Transverse colon (tissue), 4 donors: ENCODE results near the gene EVC. TPM values are rescaled to one million over a fixed set of nuclear protein-coding genes. Genes with fewer than 3 reads are reported as not detected.
"Not testable (repeated sequence)": the region's sequence is repeated elsewhere in the genome, so short reads cannot be mapped to it uniquely, and the experiment has no call there.

Experiments
- DNase-seq: peaks from one replicate; pipeline ENCODE4 v3.0.0-alpha.2; 2019
- H3K27ac ChIP-seq, 4 donors: fragments of 200-600 bp; sonication (generic); 2 replicates each; pipeline ENCODE4 v1.5.1; 2016 to 2018; ENCODE audit warnings: inconsistent platforms in 4 of 4
- H3K27me3 ChIP-seq: fragments of 200-600 bp; sonication (generic); 2 replicates; pipeline ENCODE4 v1.5.1; 2017; ENCODE audit warnings: inconsistent platforms
- H3K36me3 ChIP-seq, 4 donors: fragments of 200-600 bp; sonication (generic); 2 replicates each; pipeline ENCODE4 v1.5.1; 2017 to 2019; ENCODE audit warnings: inconsistent platforms in 4 of 4
- H3K4me1 ChIP-seq, 4 donors: fragments of 200-600 bp; sonication (generic); 2 replicates each; pipeline ENCODE4 v1.5.1; 2017 to 2020; ENCODE audit warnings: inconsistent platforms in 4 of 4
- H3K4me3 ChIP-seq, 4 donors: fragments of 200-600 bp; sonication (generic); 1 replicate in 1 of 4; 2 replicates in 3 of 4; pipeline versions ENCODE4 v1.5.1 to v1.6.1; 2017 to 2019; ENCODE audit warnings: inconsistent platforms in 4 of 4
- H3K9me3 ChIP-seq, 2 donors: fragments of 200-600 bp; sonication (generic); 2 replicates each; pipeline ENCODE4 v1.5.1; 2017 to 2019; ENCODE audit warnings: inconsistent platforms in 2 of 2
- CTCF ChIP-seq, 5 experiments: fragments of 200-600 bp in 3 of 5; fragments of 450-650 bp in 2 of 5; sonication (generic) in 3 of 5; IDR thresholded peaks; 1 replicate in 2 of 5; 2 replicates in 3 of 5; pipeline ENCODE4 v1.5.1; 2016 to 2017; ENCODE audit warnings: antibody characterized with exemption in 5 of 5, inconsistent platforms in 3 of 5, mild to moderate bottlenecking in 2 of 5, moderate library complexity in 1 of 5
- EP300 ChIP-seq: sonication (generic); formaldehyde crosslinking; IDR thresholded peaks from one replicate; pipeline ENCODE4 v1.6.1; 2017; ENCODE audit warnings: antibody characterized with exemption, low read depth
- POLR2A ChIP-seq: fragments of 450-650 bp; IDR thresholded peaks from one replicate; pipeline ENCODE4 v1.6.1; 2016; ENCODE audit warnings: antibody characterized with exemption, mild to moderate bottlenecking, moderate library complexity
- POLR2AphosphoS5 ChIP-seq, 3 donors: sonication (generic); formaldehyde crosslinking; IDR thresholded peaks; one replicate each; pipeline ENCODE4 v1.6.1; 2016; ENCODE audit warnings: antibody characterized with exemption in 3 of 3
- WGBS, 2 donors: methylation state at CpG; one replicate each; pipeline ENCODE4 v1.1.5; 2018; ENCODE audit warnings: low coverage in 1 of 2; 5-methylcytosine and 5-hydroxymethylcytosine counted together
- in situ Hi-C, 4 donors: fragments of 200-750 bp; cut with MboI; loops; one replicate each; pipeline versions ENCODE4 v1.15.0 to v1.15.1; 2017; ENCODE audit warnings: low sequenced_read_pairs in 3 of 4, low pct_ligation_motif_present in 1 of 4, low pct_unique_long_range_greater_than_20kb in 1 of 4
- intact Hi-C: fragments of 100-400 bp; cut with DNase I; formaldehyde crosslinking; loops from one replicate; pipeline ENCODE4 v1.15.1; 2023; ENCODE audit warnings: low total_unique reads
- total RNA-seq, 4 donors: library from RNA; depleted of rRNA; stranded (reverse); fragments of >200 nt; gene quantifications; one replicate each; pipeline ENCODE4 v1.1.0, GENCODE V29; 2016

The EVC gene
- total RNA-seq, 4 donors from 2014 or later = 6.0 to 45.8 (median 12.0) TPM

- 65% methylated on average over 10 of the region's 10 CpGs; no CpG with 5 or more reads in 1 of the 2 donors for WGBS, 2 donors
- no peak for DNase-seq
- no peak for TF ChIP-seq POLR2A
- no peak for TF ChIP-seq CTCF (IDR thresholded peaks at IDR 0.05)
- no peak for TF ChIP-seq EP300
- no peak for TF ChIP-seq POLR2AphosphoS5 (IDR thresholded peaks at IDR 0.05)
- Histone ChIP-seq H3K9me3 (no peaks in the 10 kb centered on the region), H3K27me3 (no peaks in the 10 kb centered on the region), H3K36me3 (peaks cover 0 to 4% (median 0%) of the 10 kb centered on the region in 4 donors), H3K4me3 (no peak overlapping the region), H3K27ac (no peak overlapping the region), H3K4me1 (no peaks in the 10 kb centered on the region)
- in situ Hi-C loops = loop anchor here in 2 of 4 donors (25.0 kb wide), 2 partner anchors 821 to 1321 kb away; no protein-coding TSS in a partner anchor
- intact Hi-C loops = no loop called here
These were observed 97.2 kb downstream of the EVC start for GRCh38 chr4:5808081-5808741.

- in situ Hi-C loops (loop anchor here in 2 of 4 donors (25.0 kb wide), 2 partner anchors 822 to 1322 kb away; no protein-coding TSS in a partner anchor), intact Hi-C loops (no loop called here)
- no peak for DNase-seq
- peaks cover 0 to 4% (median 0%) of the 10 kb centered on the region in 4 donors for H3K36me3 ChIP-seq
- H3K4me1 ChIP-seq = no peaks in the 10 kb centered on the region
- WGBS, 2 donors = 75% methylated on average over 11 of the region's 12 CpGs; no CpG with 5 or more reads in 1 of the 2 donors
- H3K27ac ChIP-seq = no peak overlapping the region
- no peak overlapping the region for H3K4me3 ChIP-seq
- H3K9me3 ChIP-seq = no peaks in the 10 kb centered on the region
- TF ChIP-seq POLR2AphosphoS5 (IDR thresholded peaks at IDR 0.05) (no peak), CTCF (IDR thresholded peaks at IDR 0.05) (no peak), POLR2A (no peak), EP300 (no peak)
- no peaks in the 10 kb centered on the region for H3K27me3 ChIP-seq
These were observed 98.3 kb downstream of the EVC start for GRCh38 chr4:5809216-5809776.

- intact Hi-C loops = no loop called here
- Histone ChIP-seq H3K36me3 (peaks cover 0 to 4% (median 0%) of the 10 kb centered on the region in 4 donors), H3K4me1 (no peaks in the 10 kb centered on the region), H3K4me3 (no peak overlapping the region), H3K27me3 (no peaks in the 10 kb centered on the region), H3K9me3 (no peaks in the 10 kb centered on the region), H3K27ac (no peak overlapping the region)
- no peak for DNase-seq
- TF ChIP-seq EP300 (no peak), CTCF (IDR thresholded peaks at IDR 0.05) (no peak), POLR2A (no peak), POLR2AphosphoS5 (IDR thresholded peaks at IDR 0.05) (no peak)
- 78% methylated on average over 3 of the region's 3 CpGs; no CpG with 5 or more reads in 1 of the 2 donors for WGBS, 2 donors
- in situ Hi-C loops = loop anchor here in 2 of 4 donors (25.0 kb wide), 2 partner anchors 823 to 1323 kb away; no protein-coding TSS in a partner anchor
These were observed 99.2 kb downstream of the EVC start for GRCh38 chr4:5810151-5810550.

GRCh38 chr4:5810770-5811430, 99.9 kb downstream of the EVC start:
- no peak for TF ChIP-seq POLR2AphosphoS5 (IDR thresholded peaks at IDR 0.05)
- no peak for TF ChIP-seq CTCF (IDR thresholded peaks at IDR 0.05)
- TF ChIP-seq EP300 = no peak
- no peak for TF ChIP-seq POLR2A
- Histone ChIP-seq H3K27ac (no peak overlapping the region), H3K27me3 (no peaks in the 10 kb centered on the region), H3K9me3 (no peaks in the 10 kb centered on the region), H3K4me3 (no peak overlapping the region), H3K4me1 (no peaks in the 10 kb centered on the region), H3K36me3 (peaks cover 0 to 4% (median 0%) of the 10 kb centered on the region in 4 donors)
- 68 to 74% methylated on average over 8 to 12 of the region's 12 CpGs for WGBS, 2 donors
- DNase-seq = no peak
- intact Hi-C loops (no loop called here), in situ Hi-C loops (loop anchor here in 2 of 4 donors (25.0 kb wide), 2 partner anchors 824 to 1324 kb away; no protein-coding TSS in a partner anchor)

- H3K27ac ChIP-seq, H3K4me3 ChIP-seq, H3K27me3 ChIP-seq, DNase-seq, intact Hi-C loops, H3K9me3 ChIP-seq, H3K4me1 ChIP-seq, H3K36me3 ChIP-seq: not testable (repeated sequence)
- WGBS, 2 donors = 89% methylated on average over 4 of the region's 5 CpGs; no CpG with 5 or more reads in 1 of the 2 donors
- in situ Hi-C loops = loop anchor here in 2 of 4 donors (25.0 kb wide), 2 partner anchors 825 to 1325 kb away; no protein-coding TSS in a partner anchor
These were observed 101.1 kb downstream of the EVC start for GRCh38 chr4:5812057-5812456.
